ENCODE data around the gene PM20D2.
"Not testable (repeated sequence)": the region's sequence is repeated elsewhere in the genome, so short reads cannot be mapped to it uniquely, and the experiment has no call there.

PM20D2 gene, protein sequence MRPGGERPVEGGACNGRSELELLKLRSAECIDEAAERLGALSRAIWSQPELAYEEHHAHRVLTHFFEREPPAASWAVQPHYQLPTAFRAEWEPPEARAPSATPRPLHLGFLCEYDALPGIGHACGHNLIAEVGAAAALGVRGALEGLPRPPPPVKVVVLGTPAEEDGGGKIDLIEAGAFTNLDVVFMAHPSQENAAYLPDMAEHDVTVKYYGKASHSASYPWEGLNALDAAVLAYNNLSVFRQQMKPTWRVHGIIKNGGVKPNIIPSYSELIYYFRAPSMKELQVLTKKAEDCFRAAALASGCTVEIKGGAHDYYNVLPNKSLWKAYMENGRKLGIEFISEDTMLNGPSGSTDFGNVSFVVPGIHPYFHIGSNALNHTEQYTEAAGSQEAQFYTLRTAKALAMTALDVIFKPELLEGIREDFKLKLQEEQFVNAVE

GRCh38 chr6:89145956-89146717 is at the start of gene PM20D2:
Gene PM20D2, plus strand, starts transcription at chr6:89146055. Its CDS starts 90 bp downstream, at chr6:89146145.
- FAIRE-seq (no peak), DNase-seq (ENCODE audit: insufficient read length, low spot score) (peak; percentile 82)
- TF ChIP-seq POLR2A (IDR thresholded peaks at IDR 0.05; ENCODE audit: low read depth, low read length) = 0 out of 2 replicates have a peak, but pooled peaks have one; percentile 44

GRCh38 chr6:89098461-89098860 is 47.4 kb upstream of the PM20D2 start:
- no peak for TF ChIP-seq POLR2A (IDR thresholded peaks at IDR 0.05; ENCODE audit: low read depth, low read length)
- no peak for DNase-seq (ENCODE audit: insufficient read length, low spot score)
- FAIRE-seq = no peak

DNA sequence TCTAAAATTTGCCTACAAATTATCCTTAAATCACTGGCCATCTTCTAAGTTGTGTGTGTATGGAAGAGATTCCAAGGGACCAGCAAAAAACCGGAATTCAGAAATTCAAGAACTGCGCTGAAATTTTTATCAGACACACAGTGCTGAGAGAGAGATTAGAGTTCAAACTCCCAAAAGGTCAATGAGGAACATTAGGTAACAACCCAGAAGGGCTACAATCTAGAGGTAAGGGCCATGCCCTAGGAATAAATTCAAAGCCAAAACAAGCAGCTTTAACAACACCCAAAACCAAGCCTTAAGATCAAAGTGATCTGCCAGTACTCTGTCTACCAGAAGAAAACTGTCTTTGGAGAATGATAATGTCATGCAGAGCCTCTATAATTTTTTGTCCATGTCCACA is 45.7 kb upstream of the PM20D2 start:
- no peak for DNase-seq (ENCODE audit: insufficient read length, low spot score)
- no peak for TF ChIP-seq POLR2A (IDR thresholded peaks at IDR 0.05; ENCODE audit: low read depth, low read length)
- no peak for FAIRE-seq

DNA sequence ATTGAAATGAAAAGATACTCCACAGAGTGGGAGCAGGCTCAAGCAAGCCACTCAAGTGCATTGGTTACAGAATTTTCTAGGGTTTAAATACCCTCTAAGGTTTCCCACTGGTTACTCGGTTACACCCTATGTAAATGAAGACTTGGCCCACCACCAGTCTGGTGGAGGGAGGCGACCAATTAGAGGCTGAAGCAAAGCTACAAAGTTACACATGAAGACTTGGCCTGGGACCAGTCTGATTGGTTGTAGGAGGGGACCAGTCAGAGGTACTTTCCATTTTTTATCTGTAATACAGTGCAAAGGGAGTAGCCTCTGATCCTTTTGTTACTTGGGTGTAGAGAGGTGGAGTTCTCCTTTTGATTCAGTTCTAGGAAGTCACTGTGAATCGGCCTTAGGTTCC is 35.6 kb upstream of the PM20D2 start:
- no peak for TF ChIP-seq POLR2A (IDR thresholded peaks at IDR 0.05; ENCODE audit: low read depth, low read length)
- FAIRE-seq (no peak), DNase-seq (ENCODE audit: insufficient read length, low spot score) (no peak)

DNA sequence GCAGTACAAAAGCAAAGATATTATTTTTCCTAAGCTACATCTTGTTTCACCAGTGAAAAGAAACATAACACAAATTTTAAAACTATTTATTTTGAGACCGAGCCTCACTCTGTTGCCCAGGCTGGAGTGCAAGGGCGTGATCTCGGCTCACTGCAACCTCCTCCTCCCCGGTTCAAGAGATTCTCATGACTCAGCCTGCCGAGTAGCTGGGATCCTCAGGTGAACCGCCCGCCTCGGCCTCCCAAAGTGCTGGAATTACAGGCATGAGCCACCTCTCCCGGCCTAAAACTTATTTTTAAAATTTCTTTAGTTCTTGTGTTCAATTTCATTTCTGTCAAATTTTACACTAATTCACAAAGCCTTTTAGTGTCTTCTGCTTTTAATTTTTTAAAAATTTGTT is 33.9 kb upstream of the PM20D2 start:
- DNase-seq (ENCODE audit: insufficient read length, low spot score) = no peak
- no peak for TF ChIP-seq POLR2A (IDR thresholded peaks at IDR 0.05; ENCODE audit: low read depth, low read length)
- FAIRE-seq = no peak

DNA sequence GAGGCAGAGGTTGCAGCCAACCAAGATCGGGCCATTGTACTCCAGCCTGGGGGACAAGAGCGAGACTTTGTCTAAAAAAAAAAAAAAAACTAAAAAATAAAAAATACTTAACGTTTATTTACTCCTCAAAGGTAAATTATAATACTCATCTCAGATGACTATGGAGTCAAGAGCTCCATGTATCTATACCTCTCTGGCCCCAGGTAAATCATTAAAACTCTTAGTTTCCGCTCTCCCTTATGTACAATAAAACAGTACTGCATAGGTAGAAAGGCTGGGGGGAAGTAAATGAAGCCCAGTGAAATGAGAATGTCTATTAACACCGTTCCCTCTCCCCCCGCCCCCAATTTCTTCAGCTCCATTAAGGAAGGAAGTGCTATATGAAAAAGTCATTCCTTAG is 29.2 kb upstream of the PM20D2 start:
- no peak for TF ChIP-seq POLR2A (IDR thresholded peaks at IDR 0.05; ENCODE audit: low read depth, low read length)

GRCh38 chr6:89117211-89118108 is 28.4 kb upstream of the PM20D2 start, which contains the start of gene SRSF12:
Gene SRSF12, minus strand, starts transcription at chr6:89118071. Its CDS starts 184 bp downstream, at chr6:89117887.
- FAIRE-seq (peak; percentile 11), DNase-seq (ENCODE audit: insufficient read length, low spot score) (peak; percentile 29)
- TF ChIP-seq POLR2A (IDR thresholded peaks at IDR 0.05; ENCODE audit: low read depth, low read length) = no peak

More for the DNA sequence above, 29.2 kb upstream of the PM20D2 start:
- no peak for DNase-seq (ENCODE audit: insufficient read length, low spot score)
- FAIRE-seq = no peak

GRCh38 chr6:89118931-89119330 is 26.9 kb upstream of the PM20D2 start:
- no peak for TF ChIP-seq POLR2A (IDR thresholded peaks at IDR 0.05; ENCODE audit: low read depth, low read length)
- no peak for FAIRE-seq
- no peak for DNase-seq (ENCODE audit: insufficient read length, low spot score)

- DNase-seq (ENCODE audit: insufficient read length, low spot score) (no peak), FAIRE-seq (no peak)
- no peak for TF ChIP-seq POLR2A (IDR thresholded peaks at IDR 0.05; ENCODE audit: low read depth, low read length)
Observed at GRCh38 chr6:89120371-89120770, 25.5 kb upstream of the PM20D2 start.

DNA sequence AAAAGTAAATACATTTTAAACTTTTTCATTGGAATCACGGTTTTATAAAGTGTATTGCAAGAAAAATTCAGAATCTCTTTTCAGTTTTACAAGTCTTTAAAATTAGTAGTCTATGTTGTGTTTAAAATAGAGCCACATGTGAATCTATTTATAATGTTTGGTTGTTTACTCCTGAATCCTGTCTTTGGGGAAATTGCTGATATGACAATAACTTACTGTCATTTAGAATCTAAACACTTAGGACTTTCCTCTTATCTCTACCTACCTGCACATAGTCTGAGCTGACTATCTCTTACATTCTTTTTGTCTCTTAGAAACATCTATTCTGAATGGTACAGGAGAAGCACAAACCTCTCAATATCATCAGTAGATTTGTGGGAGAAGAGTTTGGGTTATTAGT is 23.9 kb upstream of the PM20D2 start:
- TF ChIP-seq POLR2A (IDR thresholded peaks at IDR 0.05; ENCODE audit: low read depth, low read length) = no peak
- FAIRE-seq = no peak
- DNase-seq (ENCODE audit: insufficient read length, low spot score) = no peak

DNA sequence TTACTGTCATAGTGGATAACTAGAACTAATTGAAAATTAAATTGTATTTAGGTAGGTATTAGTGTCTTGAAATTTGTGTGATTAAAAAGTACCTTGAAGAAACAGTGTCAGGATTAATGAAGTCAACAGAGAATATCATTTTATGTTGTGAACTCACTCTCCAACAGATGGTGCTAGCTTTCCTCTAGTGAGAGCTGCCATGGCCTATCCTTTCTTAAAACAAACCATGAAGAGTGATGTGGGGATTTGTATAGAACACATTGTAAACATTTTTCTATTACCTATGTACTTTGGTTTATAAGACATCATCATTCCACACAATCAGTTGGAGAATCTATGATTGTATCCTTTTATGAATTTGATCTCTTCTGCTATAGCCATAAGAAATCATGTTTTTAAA is 23.2 kb upstream of the PM20D2 start:
- peak; percentile 81 for FAIRE-seq
- no peak for DNase-seq (ENCODE audit: insufficient read length, low spot score)
- TF ChIP-seq POLR2A (IDR thresholded peaks at IDR 0.05; ENCODE audit: low read depth, low read length) = no peak

- not testable (repeated sequence) for DNase-seq (ENCODE audit: insufficient read length, low spot score); FAIRE-seq
Observed at GRCh38 chr6:89128256-89128671, 17.6 kb upstream of the PM20D2 start.

GRCh38 chr6:89131599-89131998 is 14.3 kb upstream of the PM20D2 start:
- TF ChIP-seq POLR2A (IDR thresholded peaks at IDR 0.05; ENCODE audit: low read depth, low read length) = no peak
- DNase-seq (ENCODE audit: insufficient read length, low spot score) (no peak), FAIRE-seq (no peak)

GRCh38 chr6:89132057-89132456 is 13.8 kb upstream of the PM20D2 start:
- DNase-seq (ENCODE audit: insufficient read length, low spot score) (no peak), FAIRE-seq (no peak)
- TF ChIP-seq POLR2A (IDR thresholded peaks at IDR 0.05; ENCODE audit: low read depth, low read length) = no peak
